H1 (cell line): ENCODE measurements around the gene TMEM232. TPM values are rescaled to one million over a fixed set of nuclear protein-coding genes. Genes with fewer than 3 reads are reported as not detected.

ENCODE experiments used
- CTCF ChIA-PET: fragments of 300-600 bp; sonication (Branson Sonifier 250); formaldehyde crosslinking; loops from one replicate; lab custom pipeline; 2021; ENCODE audit not compliant: partially characterized antibody; lab: Charles Lee
- POLR2A ChIA-PET: fragments of 300-600 bp; sonication (Branson Sonifier 250); formaldehyde crosslinking; loops from one replicate; lab custom pipeline; 2021; ENCODE audit warnings: inconsistent platforms; ENCODE audit not compliant: partially characterized antibody; lab: Charles Lee
- DNase-seq, 2 experiments: peaks; one replicate each; pipeline versions ENCODE4 v3.0.0 to v3.0.0-alpha.2; 2010 to 2022; ENCODE audit warnings: low spot score in 2 of 2, low read depth in 1 of 2, mixed read lengths in 1 of 2
- FAIRE-seq: peaks from 2 replicates; lab custom pipeline; 2011; peaks lifted over from hg19 to GRCh38; lab: Jason Lieb, UNC
- H2AFZ ChIP-seq: 2 replicates; pipeline ENCODE4 v1.8.1; 2012; ENCODE audit warnings: low read length, inconsistent platforms
- H2AK5ac ChIP-seq: 2 replicates; pipeline ENCODE4 v1.6.1; 2013; ENCODE audit warnings: low read depth, low read length
- H2BK120ac ChIP-seq: replicated peaks from 2 replicates; pipeline ENCODE3; 2013; ENCODE audit warnings: low read depth, low read length, inconsistent platforms
- H2BK12ac ChIP-seq: 2 replicates; pipeline ENCODE4 v1.6.1; 2013; ENCODE audit warnings: low read depth, low read length
- H2BK15ac ChIP-seq: 2 replicates; pipeline ENCODE4 v1.6.1; 2013; ENCODE audit warnings: low read length
- H2BK20ac ChIP-seq: 2 replicates; pipeline ENCODE4 v1.6.1; 2013; ENCODE audit warnings: low read length
- H2BK5ac ChIP-seq: 2 replicates; pipeline ENCODE4 v1.6.1; 2013; ENCODE audit warnings: low read depth, low read length
- H3K14ac ChIP-seq: 2 replicates; pipeline ENCODE4 v1.6.1; 2013; ENCODE audit warnings: inconsistent platforms; ENCODE audit not compliant: insufficient read length
- H3K18ac ChIP-seq: 2 replicates; pipeline ENCODE4 v1.6.1; 2013; ENCODE audit warnings: low read length; ENCODE audit errors: extremely low read depth
- H3K23ac ChIP-seq: 2 replicates; pipeline ENCODE4 v1.6.1; 2013; ENCODE audit warnings: inconsistent platforms; ENCODE audit not compliant: insufficient read length
- H3K23me2 ChIP-seq: 2 replicates; pipeline ENCODE4 v1.6.1; 2013; ENCODE audit warnings: low read depth, low read length
- H3K27ac ChIP-seq: 2 replicates; pipeline ENCODE4 v1.6.1; 2011; ENCODE audit warnings: low read depth, low read length, inconsistent platforms
- H3K27me3 ChIP-seq, 4 experiments: replicated peaks in 1 of 4; 1 replicate in 1 of 4; 2 replicates in 3 of 4; pipeline versions ENCODE4 v1.6.1 to v1.8.1; 2011 to 2013; ENCODE audit warnings: low read length in 3 of 4, mild to moderate bottlenecking in 3 of 4, inconsistent platforms in 2 of 4, mixed read lengths in 2 of 4, moderate library complexity in 1 of 4; ENCODE audit not compliant: control insufficient read depth in 3 of 4, insufficient read depth in 3 of 4; ENCODE audit errors: extremely low read depth in 1 of 4
- H3K36me3 ChIP-seq, 4 experiments: 2 replicates each; pipeline versions ENCODE4 v1.6.1 to v1.8.1; 2011 to 2013; ENCODE audit warnings: mild to moderate bottlenecking in 4 of 4, low read length in 3 of 4, moderate library complexity in 2 of 4, control low read depth in 1 of 4, inconsistent platforms in 1 of 4; ENCODE audit not compliant: insufficient read depth in 4 of 4, control insufficient read depth in 2 of 4
- H3K4ac ChIP-seq: replicated peaks from 2 replicates; pipeline ENCODE3; 2013; ENCODE audit warnings: low read length, low read depth, mixed read lengths, inconsistent platforms; ENCODE audit not compliant: insufficient read length
- H3K4me1 ChIP-seq, 4 experiments: replicated peaks in 1 of 4; 1 replicate in 1 of 4; 2 replicates in 3 of 4; pipeline versions ENCODE4 v1.6.1 to v1.8.1; 2011 to 2013; ENCODE audit warnings: low read length in 3 of 4, inconsistent platforms in 2 of 4, mixed read lengths in 1 of 4; ENCODE audit not compliant: insufficient read depth in 4 of 4, control insufficient read depth in 3 of 4
- H3K4me2 ChIP-seq, 2 experiments: 2 replicates each; pipeline versions ENCODE4 v1.6.1 to v1.8.1; 2011 to 2013; ENCODE audit warnings: low read depth in 2 of 2, low read length in 2 of 2, control low read depth in 1 of 2, inconsistent platforms in 1 of 2, mild to moderate bottlenecking in 1 of 2; ENCODE audit not compliant: insufficient read depth in 1 of 2
- H3K4me3 ChIP-seq, 4 experiments: fragments of 200-600, 300-600 bp in 1 of 4; sonication (generic), shearing (Covaris generic), sonication (Bioruptor Twin) in 1 of 4; 2 replicates each; pipeline versions ENCODE4 v1.5.1 to v1.8.1; 2011 to 2016; ENCODE audit warnings: low read length in 4 of 4, low read depth in 3 of 4, control low read depth in 2 of 4, inconsistent platforms in 2 of 4, mild to moderate bottlenecking in 2 of 4, mixed read lengths in 1 of 4, moderate library complexity in 1 of 4; ENCODE audit not compliant: insufficient read depth in 2 of 4; ENCODE audit errors: extremely low read depth in 1 of 4
- H3K56ac ChIP-seq: replicated peaks from 2 replicates; pipeline ENCODE3; 2013; ENCODE audit warnings: low read depth, mild to moderate bottlenecking, mixed read lengths, low read length, inconsistent platforms; ENCODE audit not compliant: insufficient read length
- H3K79me1 ChIP-seq: 2 replicates; pipeline ENCODE4 v1.6.1; 2013; ENCODE audit warnings: low read depth, low read length, control low read depth
- H3K79me2 ChIP-seq, 2 experiments: 2 replicates each; pipeline versions ENCODE4 v1.6.1 to v1.8.1; 2012 to 2013; ENCODE audit warnings: low read length in 2 of 2, mild to moderate bottlenecking in 2 of 2, inconsistent platforms in 1 of 2; ENCODE audit not compliant: insufficient read depth in 2 of 2, control insufficient read depth in 1 of 2
- H3K9ac ChIP-seq, 4 experiments: replicated peaks in 1 of 4; 1 replicate in 1 of 4; 2 replicates in 3 of 4; pipeline versions ENCODE4 v1.6.1 to v1.8.1; 2011 to 2013; ENCODE audit warnings: low read depth in 3 of 4, low read length in 3 of 4, control low read depth in 2 of 4, mild to moderate bottlenecking in 2 of 4, moderate library complexity in 2 of 4, inconsistent platforms in 1 of 4; ENCODE audit errors: extremely low read depth in 1 of 4
- H3K9me3 ChIP-seq, 2 experiments: 2 replicates each; pipeline versions ENCODE4 v1.6.1 to v1.8.1; 2012 to 2013; ENCODE audit warnings: mild to moderate bottlenecking in 2 of 2, moderate library complexity in 2 of 2, control low read depth in 1 of 2, inconsistent platforms in 1 of 2, low read depth in 1 of 2, low read length in 1 of 2, mixed read lengths in 1 of 2; ENCODE audit not compliant: insufficient read depth in 2 of 2
- H4K20me1 ChIP-seq, 2 experiments: replicated peaks in 1 of 2; 2 replicates each; pipeline versions ENCODE3 to v1.8.1; 2011 to 2013; ENCODE audit warnings: inconsistent platforms in 2 of 2, low read length in 2 of 2, mild to moderate bottlenecking in 1 of 2; ENCODE audit not compliant: insufficient read depth in 2 of 2, control insufficient read depth in 1 of 2
- H4K5ac ChIP-seq: 2 replicates; pipeline ENCODE4 v1.6.1; 2013; ENCODE audit warnings: low read length, low read depth, mixed read lengths, inconsistent platforms; ENCODE audit not compliant: insufficient read length
- H4K8ac ChIP-seq: 2 replicates; pipeline ENCODE4 v1.8.0; 2013; ENCODE audit warnings: mild to moderate bottlenecking, moderate library complexity, low read length, inconsistent platforms; ENCODE audit not compliant: insufficient read depth; ENCODE audit errors: extremely low read depth
- H4K91ac ChIP-seq: replicated peaks from 2 replicates; pipeline ENCODE3; 2013; ENCODE audit warnings: low read length, mixed read lengths, inconsistent platforms; ENCODE audit not compliant: insufficient read length
- POLR2A ChIP-seq, 2 experiments: IDR thresholded peaks; 1 replicate in 1 of 2; 2 replicates in 1 of 2; pipeline ENCODE4 v1.6.1; 2011; ENCODE audit warnings: low read depth in 2 of 2, low read length in 2 of 2, mild to moderate bottlenecking in 2 of 2; ENCODE audit errors: control extremely low read depth in 1 of 2
- WGBS, 2 experiments: shearing (Covaris generic) in 1 of 2; methylation state at CpG; one replicate each; pipeline versions ENCODE4 v1.1.6 to v1.1.7; 2013 to 2015; ENCODE audit warnings: low lambda C conversion rate in 2 of 2, mixed read lengths in 2 of 2, inconsistent platforms in 1 of 2, low coverage in 1 of 2, missing lambda C conversion rate in 1 of 2; ENCODE audit not compliant: insufficient replicate concordance in 2 of 2, insufficient coverage in 1 of 2, insufficient read length in 1 of 2; ENCODE audit errors: extremely low coverage in 1 of 2, missing lambda C conversion rate in 1 of 2; 5-methylcytosine and 5-hydroxymethylcytosine counted together
- polyA plus RNA-seq, 7 experiments: library from polyadenylated mRNA; depleted of rRNA in 3 of 7; stranded (reverse) in 5 of 7; unstranded in 2 of 7; fragments of >200 nt in 5 of 7; fragments of 200-250 nt in 2 of 7; gene quantifications; 1 replicate in 5 of 7; 2 replicates in 1 of 7; 4 replicates in 1 of 7; pipeline versions ENCODE4 v1.2.1 to v1.2.3, GENCODE V29; 2011 to 2013; ENCODE audit warnings: missing spikeins in 2 of 7, mixed read lengths in 2 of 7
- total RNA-seq: library from RNA; stranded (reverse); fragmentation: NEBNext Ultra II Directional; extraction: Animal tissue kit (Norgen Biotek cat#: 25700); gene quantifications from 2 replicates; pipeline ENCODE4 v1.2.1, GENCODE V29; 2021

TMEM232 gene
- total and polyA plus RNA-seq, 2 of the 8 experiments (the other 6 are each of a cell fraction or from before 2014, with no cell fraction given), result 0.38 to 1.3 TPM

DNA sequence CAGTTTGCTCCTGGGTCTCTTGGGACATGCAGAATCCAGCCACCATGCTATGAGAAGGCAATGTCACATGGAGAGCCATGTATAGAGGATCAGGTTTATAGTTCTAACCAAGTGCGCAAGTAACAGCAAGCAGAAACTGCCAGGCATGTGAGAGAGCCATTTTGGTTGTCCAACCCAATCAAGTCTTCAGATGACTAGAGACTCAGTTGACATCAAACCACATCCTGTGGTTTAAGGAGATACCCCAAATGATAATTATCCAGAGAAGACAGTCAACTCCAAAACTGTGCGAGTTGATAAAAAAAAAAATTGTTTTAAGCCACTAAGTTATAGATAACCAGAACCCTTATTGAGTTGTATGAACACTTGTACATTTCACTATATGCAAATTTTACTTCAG is 40.2 kb downstream of the TMEM232 start:
- DNase-seq (no peak), FAIRE-seq (no peak)
- WGBS, 2 experiments, result 95% methylated on average over 2 of the region's 2 CpGs; no CpG with 5 or more reads in 1 of the 2 experiments

More for the DNA sequence above, 40.2 kb downstream of the TMEM232 start:
- no peak overlapping the region for H4K91ac ChIP-seq
- no peaks in the 10 kb centered on the region for H4K20me1 ChIP-seq
- H2AK5ac ChIP-seq, result no peak overlapping the region
- no peaks in the 10 kb centered on the region for H3K27me3 ChIP-seq
- no peak overlapping the region for H2BK12ac ChIP-seq
- no peak overlapping the region for H2AFZ ChIP-seq
- H2BK20ac ChIP-seq, result no peak overlapping the region
- no peaks in the 10 kb centered on the region for H3K79me2 ChIP-seq
- ChIA-PET CTCF (interaction anchor here (0.7 kb wide), 1 partner anchor 1549 kb away, joined by 3 read pairs; no protein-coding TSS in a partner anchor), POLR2A (no interaction called here)
- H3K23me2 ChIP-seq, result no peaks in the 10 kb centered on the region
- H3K4ac ChIP-seq, result no peak overlapping the region
- H3K4me1 ChIP-seq, result no peaks in the 10 kb centered on the region
- no peak for TF ChIP-seq POLR2A (IDR thresholded peaks at IDR 0.05; ENCODE audit: control extremely low read depth in 1 of 2, low read depth in 2 of 2, low read length in 2 of 2)
- no peak overlapping the region for H3K56ac ChIP-seq
- H3K23ac ChIP-seq, result no peak overlapping the region
- H3K14ac ChIP-seq, result no peak overlapping the region
- no peaks in the 10 kb centered on the region for H3K9me3 ChIP-seq
- H3K18ac ChIP-seq, result no peak overlapping the region
- H3K36me3 ChIP-seq, result no peaks in the 10 kb centered on the region
- H4K5ac ChIP-seq, result no peak overlapping the region
- H2BK15ac ChIP-seq, result no peak overlapping the region
- no peak overlapping the region for H3K27ac ChIP-seq
- H3K4me2 ChIP-seq, result no peak overlapping the region
- no peak overlapping the region for H3K9ac ChIP-seq
- H3K79me1 ChIP-seq, result no peaks in the 10 kb centered on the region
- H2BK5ac ChIP-seq, result no peak overlapping the region
- no peak overlapping the region for H2BK120ac ChIP-seq
- no peak overlapping the region for H3K4me3 ChIP-seq
- H4K8ac ChIP-seq, result no peak overlapping the region
